Cerebellar nuclear complex (tissue), 1 donor: ENCODE data around the gene MEP1B.

ENCODE experiments used
- DNase-seq, 2 experiments: peaks; one replicate each; lab custom pipeline; 2025; lab: John Stamatoyannopoulos, UW

MEP1B gene

GRCh38 chr18:32267463-32267862 is 77.6 kb downstream of the MEP1B start:
- no peak for DNase-seq
